Spinal cord (tissue), 10 donors: Measurements from ENCODE around the gene MRPL57. TPM values are rescaled to one million over a fixed set of nuclear protein-coding genes. Genes with fewer than 3 reads are reported as not detected.
A peak's percentile ranks its signal among the peaks of the same experiment; 100 is the strongest.
"Not testable (repeated sequence)": the region's sequence is repeated elsewhere in the genome, so short reads cannot be mapped to it uniquely, and the experiment has no call there.

Experiments
- DNase-seq, 6 donors: peaks; one replicate each; pipeline versions ENCODE4 v3.0.0 to v3.0.0-alpha.2; 2013 to 2015; ENCODE audit warnings: low spot score in 6 of 6, low read depth in 4 of 6
- H3K27ac ChIP-seq: one replicate; pipeline ENCODE4 v1.5.1; 2013; ENCODE audit warnings: low read depth, low read length, control low read depth
- H3K27me3 ChIP-seq: one replicate; pipeline ENCODE4 v1.6.1; 2013; ENCODE audit warnings: low read length; ENCODE audit not compliant: control insufficient read depth, insufficient read depth
- H3K36me3 ChIP-seq: one replicate; pipeline ENCODE4 v1.6.1; 2013; ENCODE audit warnings: low read length; ENCODE audit not compliant: control insufficient read depth, insufficient read depth
- H3K4me1 ChIP-seq: one replicate; pipeline ENCODE4 v1.6.1; 2013; ENCODE audit warnings: low read length; ENCODE audit not compliant: control insufficient read depth, insufficient read depth
- H3K4me3 ChIP-seq: one replicate; pipeline ENCODE4 v1.5.1; 2013; ENCODE audit warnings: low read depth, low read length, control low read depth
- H3K9me3 ChIP-seq: one replicate; pipeline ENCODE4 v1.6.1; 2013; ENCODE audit warnings: low read length; ENCODE audit not compliant: control insufficient read depth, insufficient read depth
- WGBS: methylation state at CpG from one replicate; pipeline ENCODE4 v1.1.5; 2013; ENCODE audit warnings: missing lambda C conversion rate; ENCODE audit not compliant: insufficient coverage; 5-methylcytosine and 5-hydroxymethylcytosine counted together
- polyA plus RNA-seq, 2 donors: library from polyadenylated mRNA; unstranded; fragments of 120-200 nt; gene quantifications; one replicate each; pipeline ENCODE4 v1.2.1, GENCODE V29; 2013; ENCODE audit not compliant: insufficient read length in 2 of 2
- total RNA-seq, 2 donors: library from RNA; depleted of rRNA in 1 of 2; stranded (reverse); fragments of 120-200 nt in 1 of 2; fragments of >200 nt in 1 of 2; gene quantifications; one replicate each; pipeline versions ENCODE4 v1.2.3 to v1.2.4, GENCODE V29; 2013 to 2014
- donor health status: healthy.

The MRPL57 gene
- total and polyA plus RNA-seq, 4 donors, result 21.9 to 34.9 (median 32.0) TPM

- DNase-seq, result no peak
- no peak overlapping the region for H3K4me3 ChIP-seq
- 91% methylated on average over 4 of the region's 4 CpGs for WGBS
- H3K27ac ChIP-seq, result no peak overlapping the region
- no peaks in the 10 kb centered on the region for H3K27me3 ChIP-seq
- H3K4me1 ChIP-seq, result peaks cover 4% of the 10 kb centered on the region
- H3K9me3 ChIP-seq, result no peaks in the 10 kb centered on the region
- H3K36me3 ChIP-seq, result peaks cover 17% of the 10 kb centered on the region
These were observed 28.6 kb upstream of the MRPL57 start for GRCh38 chr13:21147827-21148226.

DNA sequence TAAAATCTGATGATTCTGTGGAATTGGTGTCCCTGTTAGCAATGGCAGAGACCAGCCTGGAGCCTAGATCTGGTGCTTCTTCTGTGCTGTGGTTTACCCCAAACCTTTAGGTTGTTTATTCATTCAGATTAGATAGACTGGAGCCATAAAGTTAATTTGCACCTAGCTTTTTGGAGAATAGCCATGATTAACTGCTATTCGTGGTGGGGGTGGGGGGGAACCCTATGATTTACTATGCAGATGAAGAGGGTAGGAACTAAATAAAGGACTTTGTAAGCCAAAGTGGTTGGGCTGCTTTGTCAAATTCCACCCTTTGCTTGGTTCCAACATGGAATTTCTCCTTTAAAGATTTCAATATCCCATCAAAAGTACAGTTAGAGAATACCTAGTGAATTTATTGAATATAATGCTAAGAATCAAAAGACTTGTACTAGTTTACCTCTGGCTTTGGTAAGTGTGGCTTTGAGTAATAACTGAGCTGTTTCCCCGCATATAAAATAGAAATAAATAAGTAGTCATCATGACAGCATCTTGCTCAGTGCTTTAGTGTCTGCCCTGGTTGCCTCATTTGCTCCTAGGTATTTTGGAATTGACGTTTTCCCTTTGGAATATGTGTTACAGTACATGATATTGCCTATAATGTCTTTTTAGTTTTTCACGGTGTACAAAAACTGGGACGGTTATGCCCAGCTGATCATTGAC is 27.8 kb upstream of the MRPL57 start:
- Histone ChIP-seq H3K4me3 (no peak overlapping the region), H3K36me3 (peaks cover 17% of the 10 kb centered on the region), H3K9me3 (no peaks in the 10 kb centered on the region), H3K4me1 (peaks cover 4% of the 10 kb centered on the region), H3K27me3 (no peaks in the 10 kb centered on the region), H3K27ac (no peak overlapping the region)
- WGBS, result 65% methylated on average over 3 of the region's 5 CpGs
- no peak for DNase-seq

DNA sequence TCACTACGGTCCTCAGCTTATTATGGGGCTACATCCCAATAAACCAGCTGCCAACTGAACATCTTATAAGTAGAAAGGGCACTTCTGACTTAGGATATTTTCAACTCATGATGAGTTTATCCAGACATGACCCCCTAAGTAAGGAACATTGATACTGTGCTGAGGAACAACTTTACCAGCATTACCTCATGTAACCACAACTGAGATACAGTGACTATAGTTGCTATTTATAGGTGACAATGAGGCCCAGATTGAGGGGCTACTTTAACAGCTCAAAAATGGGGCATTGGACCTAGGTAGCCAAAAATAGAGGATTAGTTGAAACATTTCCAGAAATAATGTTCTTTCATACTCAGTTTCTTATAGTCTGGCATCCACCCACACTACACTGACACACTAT is 26.9 kb upstream of the MRPL57 start:
- H3K27ac ChIP-seq, result no peak overlapping the region
- no peaks in the 10 kb centered on the region for H3K27me3 ChIP-seq
- H3K4me3 ChIP-seq, result no peak overlapping the region
- no CpG with 5 or more reads among the region's 1 CpG for WGBS
- H3K36me3 ChIP-seq, result peaks cover 13% of the 10 kb centered on the region
- DNase-seq, result no peak
- no peaks in the 10 kb centered on the region for H3K4me1 ChIP-seq
- H3K9me3 ChIP-seq, result no peaks in the 10 kb centered on the region

DNA sequence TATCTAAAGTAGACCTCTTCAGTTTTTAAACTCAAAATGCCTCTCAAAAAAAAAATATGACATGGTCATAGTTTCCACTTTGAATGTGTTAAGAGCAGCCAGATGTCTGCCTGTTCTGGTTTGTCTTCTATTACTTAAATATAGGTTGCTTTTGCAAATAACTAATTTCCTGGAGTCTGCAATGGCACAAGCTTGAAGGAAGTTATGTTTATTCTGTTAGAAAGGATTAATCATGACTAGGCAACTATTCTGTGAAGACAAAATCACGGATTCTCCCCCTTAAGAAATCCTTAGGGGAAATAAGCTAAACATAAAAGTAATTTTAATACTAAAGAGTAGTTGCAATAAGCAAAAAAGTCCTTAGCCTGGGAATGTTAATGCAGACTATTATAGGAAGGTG is 26.4 kb upstream of the MRPL57 start:
- Histone ChIP-seq H3K4me3 (no peak overlapping the region), H3K27ac (no peak overlapping the region), H3K36me3 (peaks cover 13% of the 10 kb centered on the region), H3K4me1 (no peaks in the 10 kb centered on the region), H3K27me3 (no peaks in the 10 kb centered on the region), H3K9me3 (no peaks in the 10 kb centered on the region)
- no CpG with 5 or more reads among the region's 1 CpG for WGBS
- peak in 1 of 6 donors; percentile 2 for DNase-seq

- no peak overlapping the region for H3K4me3 ChIP-seq
- no peaks in the 10 kb centered on the region for H3K4me1 ChIP-seq
- peaks cover 5% of the 10 kb centered on the region for H3K36me3 ChIP-seq
- 82% methylated on average over 5 of the region's 8 CpGs for WGBS
- H3K27me3 ChIP-seq, result no peaks in the 10 kb centered on the region
- no peaks in the 10 kb centered on the region for H3K9me3 ChIP-seq
- no peak for DNase-seq
- H3K27ac ChIP-seq, result no peak overlapping the region
These were observed 24.1 kb upstream of the MRPL57 start for GRCh38 chr13:21152251-21152899.

GRCh38 chr13:21164631-21165030 is 11.8 kb upstream of the MRPL57 start:
- no peaks in the 10 kb centered on the region for H3K27me3 ChIP-seq
- WGBS, result no CpG with 5 or more reads among the region's 4 CpGs
- H3K27ac ChIP-seq, result no peak overlapping the region
- DNase-seq, result no peak
- H3K36me3 ChIP-seq, result no peaks in the 10 kb centered on the region
- H3K4me1 ChIP-seq, result no peaks in the 10 kb centered on the region
- no peaks in the 10 kb centered on the region for H3K9me3 ChIP-seq
- H3K4me3 ChIP-seq, result no peak overlapping the region

GRCh38 chr13:21165606-21166005 is 10.9 kb upstream of the MRPL57 start:
- not testable (repeated sequence) for H3K4me3 ChIP-seq, H3K27ac ChIP-seq, H3K4me1 ChIP-seq, DNase-seq, H3K9me3 ChIP-seq, H3K36me3 ChIP-seq, H3K27me3 ChIP-seq
- WGBS, result 93% methylated on average over 2 of the region's 4 CpGs

GRCh38 chr13:21171420-21171819 is 5.0 kb upstream of the MRPL57 start:
- Histone ChIP-seq H3K36me3 (no peaks in the 10 kb centered on the region), H3K9me3 (no peaks in the 10 kb centered on the region), H3K4me3 (no peak overlapping the region), H3K27me3 (no peaks in the 10 kb centered on the region), H3K4me1 (no peaks in the 10 kb centered on the region), H3K27ac (no peak overlapping the region)
- DNase-seq, result no peak
- WGBS, result no CpG with 5 or more reads among the region's 9 CpGs

DNA sequence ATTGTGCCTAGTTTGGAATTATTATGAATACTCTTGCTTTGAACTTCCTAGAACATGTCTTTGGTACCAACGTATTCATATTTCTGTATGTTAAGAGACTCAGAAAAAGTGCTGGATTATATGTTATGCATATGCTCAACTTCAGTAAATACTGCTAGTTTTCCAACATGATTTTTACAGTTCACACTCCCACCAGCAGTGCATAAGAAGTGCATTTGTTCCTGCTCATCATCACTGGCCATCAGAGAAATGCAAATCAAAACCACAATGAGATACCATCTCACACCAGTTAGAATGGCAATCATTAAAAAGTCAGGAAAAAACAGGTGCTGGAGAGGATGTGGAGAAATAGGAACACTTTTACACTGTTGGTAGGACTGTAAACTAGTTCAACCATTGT is 2.7 kb upstream of the MRPL57 start:
- H3K27me3 ChIP-seq, H3K36me3 ChIP-seq, H3K4me3 ChIP-seq, H3K4me1 ChIP-seq, H3K27ac ChIP-seq, H3K9me3 ChIP-seq, DNase-seq: not testable (repeated sequence)
- WGBS, result no CpG with 5 or more reads among the region's 1 CpG

DNA sequence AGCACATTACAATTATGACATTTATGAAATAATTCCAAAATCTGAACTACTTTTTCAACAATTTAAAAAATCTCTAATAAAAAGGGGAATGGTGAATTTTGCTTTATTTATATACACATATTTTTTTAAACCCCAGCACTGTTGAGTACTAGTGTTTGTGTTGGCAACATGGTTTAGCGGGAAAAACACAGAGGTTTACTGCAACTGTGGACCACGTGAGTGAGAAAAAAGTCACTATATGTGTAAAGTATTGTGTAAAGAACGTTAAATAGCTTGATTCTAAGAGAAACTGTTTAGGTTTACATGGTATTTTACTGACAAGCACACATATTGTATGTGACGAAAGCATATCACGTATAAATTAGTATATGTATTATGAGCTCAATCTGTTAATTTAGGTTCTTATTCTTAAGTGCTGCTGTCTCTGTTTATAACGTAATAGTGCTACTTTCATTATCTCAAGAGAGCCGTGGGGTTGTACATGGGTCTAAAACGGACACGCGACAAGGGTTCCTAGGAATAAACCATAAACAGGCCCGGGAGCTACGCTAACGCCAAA is 723 bp upstream of the MRPL57 start:
- Histone ChIP-seq H3K27me3 (no peaks in the 10 kb centered on the region), H3K27ac (no peak overlapping the region), H3K4me3 (peak overlapping the region; percentile 94), H3K9me3 (no peaks in the 10 kb centered on the region), H3K4me1 (peaks cover 9% of the 10 kb centered on the region), H3K36me3 (peaks cover 3% of the 10 kb centered on the region)
- WGBS, result 2% methylated on average over 9 of the region's 13 CpGs
- DNase-seq, result peak in 1 of 6 donors; percentile 2
